NCI-H1417 (cell line): ENCODE data around the gene OBP2B.

Source experiments
- DNase-seq, 3 experiments: peaks; one replicate each; lab custom pipeline; 2025; lab: John Stamatoyannopoulos, UW

Gene OBP2B

GRCh38 chr9:133167096-133167730 lies 41.8 kb downstream of the OBP2B start:
- no peak for DNase-seq

GRCh38 chr9:133166392-133166791 lies 42.7 kb downstream of the OBP2B start:
- no peak for DNase-seq

- no peak for DNase-seq
These were observed 43.7 kb downstream of the OBP2B start for GRCh38 chr9:133165452-133165730.

- no peak for DNase-seq
These were observed 44.9 kb downstream of the OBP2B start for GRCh38 chr9:133164191-133164590.

- DNase-seq: no peak
These were observed 45.4 kb downstream of the OBP2B start, which contains the start of gene GBGT1 for GRCh38 chr9:133163504-133164172. GBGT1 (minus strand) TSS chr9:133163914; CDS start chr9:133162412, 1,502 bp downstream.

- no peak for DNase-seq
These were observed 46.1 kb downstream of the OBP2B start for GRCh38 chr9:133162861-133163503.

GRCh38 chr9:133161547-133161950 lies 47.5 kb downstream of the OBP2B start:
- no peak for DNase-seq

- DNase-seq: peak; percentile 8 to 69 (median 42)
These were observed 48.1 kb downstream of the OBP2B start for GRCh38 chr9:133160742-133161546.

GRCh38 chr9:133158695-133159094 lies 50.4 kb downstream of the OBP2B start:
- DNase-seq: no peak
